Measurements from ENCODE around the gene FAM177B.

Gene FAM177B

GRCh38 chr1:222768592-222768991 lies 31.6 kb downstream of the FAM177B start:
- no peak for DNase-seq (ENCODE audit: extremely low spot score)
- CTCF ChIA-PET = interaction anchor here (1.0 kb wide), 1 partner anchor 14 kb away, joined by 3 read pairs; no protein-coding TSS in a partner anchor
- POLR2A ChIA-PET = no interaction called here
- no peak for TF ChIP-seq NFRKB (IDR thresholded peaks at IDR 0.05)
- TF ChIP-seq LEF1 (IDR thresholded peaks at IDR 0.05; ENCODE audit: borderline replicate concordance) = no peak
- no peak for TF ChIP-seq ELF4 (IDR thresholded peaks at IDR 0.05)
- TF ChIP-seq FOXA1 (IDR thresholded peaks at IDR 0.05) = no peak

- TF ChIP-seq SP1 (IDR thresholded peaks at IDR 0.05) = no peak
- TF ChIP-seq SUZ12 (IDR thresholded peaks at IDR 0.05) = no peak
- TF ChIP-seq FOXK2 (IDR thresholded peaks at IDR 0.05) = no peak
- no peak for TF ChIP-seq LEF1 (IDR thresholded peaks at IDR 0.05; ENCODE audit: borderline replicate concordance)
- TF ChIP-seq BHLHE40 (IDR thresholded peaks at IDR 0.05; ENCODE audit: borderline replicate concordance) = no peak
- no peak for TF ChIP-seq CTBP1 (IDR thresholded peaks at IDR 0.05; ENCODE audit: borderline replicate concordance)
- TF ChIP-seq PKNOX1 (IDR thresholded peaks at IDR 0.05) = no peak
- no peak for TF ChIP-seq TARDBP (IDR thresholded peaks at IDR 0.05)
- TF ChIP-seq ELF4 (IDR thresholded peaks at IDR 0.05) = no peak
- TF ChIP-seq FOXM1 (IDR thresholded peaks at IDR 0.05; ENCODE audit: borderline replicate concordance) = no peak
- TF ChIP-seq FOXA1 (IDR thresholded peaks at IDR 0.05) = no peak
- TF ChIP-seq NFRKB (IDR thresholded peaks at IDR 0.05) = no peak
- TF ChIP-seq L3MBTL2 (conservative IDR thresholded peaks at IDR 0.05) = no peak
- no peak for TF ChIP-seq ZNF384 (IDR thresholded peaks at IDR 0.05)
- TF ChIP-seq ARNT (IDR thresholded peaks at IDR 0.05) = no peak
- TF ChIP-seq HDGF (IDR thresholded peaks at IDR 0.05; ENCODE audit: borderline replicate concordance) = no peak
- CTCF ChIA-PET = interaction anchor here (0.6 kb wide), 1 partner anchor 261 kb away, joined by 3 read pairs; no protein-coding TSS in a partner anchor
- POLR2A ChIA-PET = no interaction called here
- DNase-seq (ENCODE audit: extremely low spot score) = no peak
These were observed 32.2 kb downstream of the FAM177B start for GRCh38 chr1:222769181-222769580.

DNA sequence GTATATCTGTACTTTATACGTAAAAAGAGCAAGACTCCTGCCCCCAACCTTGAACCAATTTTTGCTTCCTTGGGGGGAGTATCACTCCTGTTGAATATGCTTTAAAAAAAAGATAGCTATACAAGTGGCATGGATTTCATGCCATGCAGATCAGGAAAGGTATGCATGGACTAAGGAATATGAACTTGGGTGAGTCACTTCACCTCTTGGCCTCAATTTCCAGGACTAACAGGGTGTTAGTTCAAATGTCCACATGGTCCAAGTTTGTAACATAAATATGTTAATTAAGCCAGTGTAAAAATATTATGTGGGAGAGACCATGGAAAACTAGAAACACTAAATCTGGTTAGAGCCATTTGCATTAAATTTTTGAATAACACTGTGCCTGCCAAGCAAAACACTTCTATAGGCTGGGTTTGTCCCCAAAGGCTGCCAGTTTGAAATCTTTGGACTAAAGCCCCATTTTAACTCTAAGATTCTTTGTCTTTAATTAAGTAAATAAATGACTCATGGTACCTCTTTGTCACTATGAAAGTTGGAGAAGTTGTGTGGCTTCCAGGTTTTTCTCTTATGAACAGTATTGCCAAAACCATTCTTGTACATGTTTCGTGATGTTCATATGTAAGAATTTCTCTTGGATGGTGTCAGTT lies 33.1 kb downstream of the FAM177B start:
- TF ChIP-seq ARNT (IDR thresholded peaks at IDR 0.05) = no peak
- ChIA-PET CTCF (no interaction called here), POLR2A (no interaction called here)
- no peak for DNase-seq (ENCODE audit: extremely low spot score)

- no peak for TF ChIP-seq ZNF384 (IDR thresholded peaks at IDR 0.05)
- TF ChIP-seq SUZ12 (IDR thresholded peaks at IDR 0.05) = no peak
- TF ChIP-seq NFRKB (IDR thresholded peaks at IDR 0.05) = no peak
- TF ChIP-seq HDGF (IDR thresholded peaks at IDR 0.05; ENCODE audit: borderline replicate concordance) = no peak
- no peak for TF ChIP-seq PKNOX1 (IDR thresholded peaks at IDR 0.05)
- TF ChIP-seq FOXK2 (IDR thresholded peaks at IDR 0.05) = no peak
- TF ChIP-seq FOXA1 (IDR thresholded peaks at IDR 0.05) = no peak
- TF ChIP-seq BHLHE40 (IDR thresholded peaks at IDR 0.05; ENCODE audit: borderline replicate concordance) = no peak
- TF ChIP-seq LEF1 (IDR thresholded peaks at IDR 0.05; ENCODE audit: borderline replicate concordance) = no peak
- TF ChIP-seq L3MBTL2 (conservative IDR thresholded peaks at IDR 0.05) = no peak
- no peak for TF ChIP-seq FOXM1 (IDR thresholded peaks at IDR 0.05; ENCODE audit: borderline replicate concordance)
- ChIA-PET CTCF (no interaction called here), POLR2A (no interaction called here)
- no peak for DNase-seq (ENCODE audit: extremely low spot score)
These were observed 36.0 kb downstream of the FAM177B start for GRCh38 chr1:222772996-222773379.

DNA sequence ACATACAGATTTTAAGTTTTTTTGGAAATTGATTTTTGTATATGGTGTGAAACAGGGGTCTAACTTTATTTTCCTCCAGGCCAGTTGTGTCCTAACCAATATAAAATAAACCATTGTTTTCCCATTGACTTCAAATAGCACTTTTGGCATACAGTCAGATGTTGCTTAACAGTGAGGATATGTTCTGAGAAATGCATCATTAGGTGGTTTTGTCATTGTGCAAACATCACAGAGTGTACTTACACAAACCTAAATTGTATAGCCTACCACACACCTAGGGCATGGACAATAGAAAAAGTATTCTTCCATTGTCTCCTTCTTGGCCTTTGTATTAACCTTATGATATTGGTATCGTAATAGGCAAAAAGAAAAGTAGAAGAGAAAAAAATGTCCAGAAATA lies 40.5 kb downstream of the FAM177B start:
- TF ChIP-seq SUZ12 (IDR thresholded peaks at IDR 0.05) (no peak), BHLHE40 (IDR thresholded peaks at IDR 0.05; ENCODE audit: borderline replicate concordance) (no peak)
- ChIA-PET POLR2A (no interaction called here), CTCF (no interaction called here)
- DNase-seq (ENCODE audit: extremely low spot score) = no peak

- DNase-seq (ENCODE audit: extremely low spot score) = no peak
- ChIA-PET CTCF (no interaction called here), POLR2A (no interaction called here)
- TF ChIP-seq PKNOX1 (IDR thresholded peaks at IDR 0.05) (no peak), FOXA1 (IDR thresholded peaks at IDR 0.05) (no peak), ELF4 (IDR thresholded peaks at IDR 0.05) (no peak), TARDBP (IDR thresholded peaks at IDR 0.05) (no peak), FOXM1 (IDR thresholded peaks at IDR 0.05; ENCODE audit: borderline replicate concordance) (no peak), SUZ12 (IDR thresholded peaks at IDR 0.05) (no peak), BHLHE40 (IDR thresholded peaks at IDR 0.05; ENCODE audit: borderline replicate concordance) (no peak), FOXK2 (IDR thresholded peaks at IDR 0.05) (no peak), ZNF384 (IDR thresholded peaks at IDR 0.05) (no peak), NFRKB (IDR thresholded peaks at IDR 0.05) (no peak), SP1 (IDR thresholded peaks at IDR 0.05) (no peak)
These were observed 41.0 kb downstream of the FAM177B start for GRCh38 chr1:222777977-222778376.

DNA sequence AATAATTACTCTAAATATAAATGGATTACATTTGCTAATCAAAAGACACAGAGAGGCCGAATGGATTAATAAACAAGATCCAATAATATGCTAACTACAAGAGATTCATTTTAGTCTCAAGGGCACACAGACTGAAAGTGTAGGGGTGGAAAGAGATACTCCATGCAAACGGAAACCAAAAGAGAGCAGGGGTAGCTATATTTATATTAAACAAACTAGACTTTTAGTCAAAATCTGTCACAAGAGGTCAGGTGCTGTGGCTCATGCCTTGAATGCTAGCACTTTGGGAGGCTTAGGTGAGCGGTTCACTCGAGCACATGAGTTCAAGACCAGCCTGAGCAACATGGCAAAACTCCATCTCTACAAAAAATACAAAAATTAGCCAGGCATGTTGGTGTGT lies 44.2 kb downstream of the FAM177B start:
- no peak for TF ChIP-seq ELF4 (IDR thresholded peaks at IDR 0.05)
- TF ChIP-seq L3MBTL2 (conservative IDR thresholded peaks at IDR 0.05) = no peak
- TF ChIP-seq FOXA1 (IDR thresholded peaks at IDR 0.05) = no peak
- TF ChIP-seq PKNOX1 (IDR thresholded peaks at IDR 0.05) = no peak
- no peak for TF ChIP-seq TARDBP (IDR thresholded peaks at IDR 0.05)
- no peak for TF ChIP-seq FOXM1 (IDR thresholded peaks at IDR 0.05; ENCODE audit: borderline replicate concordance)
- no peak for TF ChIP-seq CTBP1 (IDR thresholded peaks at IDR 0.05; ENCODE audit: borderline replicate concordance)
- POLR2A ChIA-PET = no interaction called here
- CTCF ChIA-PET = no interaction called here
- no peak for DNase-seq (ENCODE audit: extremely low spot score)

Measured in HEK293T (cell line).